A204.1 (cell line): ENCODE results near the gene CEP192.
"Not testable (repeated sequence)": the region's sequence is repeated elsewhere in the genome, so short reads cannot be mapped to it uniquely, and the experiment has no call there.

Source experiments
- FAIRE-seq: peaks from 2 replicates; lab custom pipeline; 2012; peaks lifted over from hg19 to GRCh38; lab: Jason Lieb, UNC

The CEP192 gene

GRCh38 chr18:12990967-12991820, at the start of gene CEP192:
CEP192 (plus strand) TSS chr18:12991362; CDS start chr18:12999425, 8,063 bp downstream.
- FAIRE-seq: peak; percentile 99

- FAIRE-seq: no peak
Measured at GRCh38 chr18:12943215-12943614, 47.9 kb upstream of the CEP192 start.

GRCh38 chr18:12944709-12945108, 46.5 kb upstream of the CEP192 start:
- FAIRE-seq: no peak

- peak; percentile 80 for FAIRE-seq
Measured at GRCh38 chr18:12946549-12947284, 44.4 kb upstream of the CEP192 start.

- no peak for FAIRE-seq
Measured at GRCh38 chr18:12947285-12948049, 43.7 kb upstream of the CEP192 start, which contains the start of gene SEH1L. SEH1L (plus strand) TSS chr18:12948011; CDS start chr18:12948122, 111 bp downstream.

- FAIRE-seq: no peak
Measured at GRCh38 chr18:12948050-12948804, 42.9 kb upstream of the CEP192 start.

GRCh38 chr18:12958478-12958877, 32.7 kb upstream of the CEP192 start:
- no peak for FAIRE-seq

GRCh38 chr18:12960395-12960794, 30.8 kb upstream of the CEP192 start:
- no peak for FAIRE-seq

- FAIRE-seq: no peak
Measured at GRCh38 chr18:12960853-12961397, 30.2 kb upstream of the CEP192 start.

GRCh38 chr18:12963069-12963468, 28.1 kb upstream of the CEP192 start:
- FAIRE-seq: no peak

- FAIRE-seq: no peak
Measured at GRCh38 chr18:12968115-12968514, 23.0 kb upstream of the CEP192 start.

GRCh38 chr18:12968619-12969018, 22.5 kb upstream of the CEP192 start:
- no peak for FAIRE-seq

- no peak for FAIRE-seq
Measured at GRCh38 chr18:12973562-12974213, 17.5 kb upstream of the CEP192 start.

GRCh38 chr18:12975488-12975887, 15.7 kb upstream of the CEP192 start:
- no peak for FAIRE-seq

- FAIRE-seq: no peak
Measured at GRCh38 chr18:12976305-12976704, 14.9 kb upstream of the CEP192 start.

GRCh38 chr18:12980065-12980464, 11.1 kb upstream of the CEP192 start:
- FAIRE-seq: not testable (repeated sequence)

- FAIRE-seq: no peak
Measured at GRCh38 chr18:12989397-12990122, 1.6 kb upstream of the CEP192 start.

GRCh38 chr18:12990123-12990475, 1.1 kb upstream of the CEP192 start:
- no peak for FAIRE-seq

GRCh38 chr18:12990641-12990966, 558 bp upstream of the CEP192 start:
- no peak for FAIRE-seq

- FAIRE-seq: no peak
Measured at GRCh38 chr18:12991821-12992179, 638 bp downstream of the CEP192 start.

GRCh38 chr18:12993439-12993838, 2.3 kb downstream of the CEP192 start:
- no peak for FAIRE-seq
